Mesenchymal stem cell (in vitro differentiated cells and primary cell): ENCODE data around the gene MNAT1.

ENCODE experiments used
- DNase-seq: peaks from one replicate; pipeline ENCODE4 v3.0.0-alpha.2; 2013
- H2AFZ ChIP-seq: one replicate; pipeline ENCODE4 v1.6.1; 2013; ENCODE audit warnings: low read depth, mild to moderate bottlenecking, control low read depth, inconsistent platforms, low read length, moderate library complexity
- H2AK5ac ChIP-seq: 2 replicates; pipeline ENCODE4 v1.6.1; 2013; ENCODE audit warnings: low read length, moderate library complexity, mild to moderate bottlenecking, inconsistent platforms; ENCODE audit not compliant: severe bottlenecking
- H2BK120ac ChIP-seq: one replicate; pipeline ENCODE4 v1.6.1; 2013; ENCODE audit warnings: low read depth, mild to moderate bottlenecking, inconsistent platforms, low read length, moderate library complexity
- H2BK12ac ChIP-seq, 2 experiments: one replicate each; pipeline ENCODE4 v1.6.1; 2013; ENCODE audit warnings: inconsistent platforms in 2 of 2, low read length in 2 of 2, mild to moderate bottlenecking in 2 of 2, moderate library complexity in 2 of 2, control low read depth in 1 of 2
- H2BK15ac ChIP-seq: one replicate; pipeline ENCODE4 v1.6.1; 2013; ENCODE audit warnings: mild to moderate bottlenecking, low read depth, inconsistent platforms; ENCODE audit not compliant: poor library complexity, severe bottlenecking
- H2BK5ac ChIP-seq: 2 replicates; pipeline ENCODE4 v1.6.1; 2013; ENCODE audit warnings: low read depth, mild to moderate bottlenecking, low read length, control low read depth, inconsistent platforms; ENCODE audit not compliant: poor library complexity, severe bottlenecking
- H3K14ac ChIP-seq, 2 experiments: one replicate each; pipeline ENCODE4 v1.6.1; 2013; ENCODE audit warnings: inconsistent platforms in 2 of 2, low read length in 2 of 2, control low read depth in 1 of 2, mild to moderate bottlenecking in 1 of 2, moderate library complexity in 1 of 2
- H3K18ac ChIP-seq, 2 experiments: one replicate each; pipeline ENCODE4 v1.6.1; 2013; ENCODE audit warnings: inconsistent platforms in 2 of 2, low read length in 2 of 2, control low read depth in 1 of 2, low read depth in 1 of 2, mild to moderate bottlenecking in 1 of 2
- H3K23ac ChIP-seq, 2 experiments: one replicate each; pipeline ENCODE4 v1.6.1; 2013; ENCODE audit warnings: inconsistent platforms in 2 of 2, low read length in 2 of 2, mild to moderate bottlenecking in 2 of 2, moderate library complexity in 2 of 2, control low read depth in 1 of 2
- H3K27ac ChIP-seq: 2 replicates; pipeline ENCODE4 v1.5.1; 2013; ENCODE audit warnings: mild to moderate bottlenecking, moderate library complexity, low read length, control low read depth, inconsistent platforms; ENCODE audit not compliant: poor library complexity, severe bottlenecking
- H3K27me3 ChIP-seq, 2 experiments: 2 replicates each; pipeline versions ENCODE4 v1.6.1 to v1.7.0; 2013; ENCODE audit warnings: low read length in 2 of 2, mild to moderate bottlenecking in 2 of 2, moderate library complexity in 2 of 2, control low read depth in 1 of 2, inconsistent platforms in 1 of 2; ENCODE audit not compliant: control insufficient read depth in 1 of 2, insufficient read depth in 1 of 2
- H3K36me3 ChIP-seq, 2 experiments: 2 replicates each; pipeline versions ENCODE4 v1.6.1 to v1.7.0; 2013; ENCODE audit warnings: low read length in 2 of 2, control low read depth in 1 of 2, inconsistent platforms in 1 of 2, low read depth in 1 of 2, mild to moderate bottlenecking in 1 of 2; ENCODE audit not compliant: insufficient read depth in 2 of 2, control insufficient read depth in 1 of 2
- H3K4ac ChIP-seq, 2 experiments: one replicate each; pipeline ENCODE4 v1.6.1; 2013; ENCODE audit warnings: inconsistent platforms in 2 of 2, low read length in 2 of 2, mild to moderate bottlenecking in 2 of 2, moderate library complexity in 2 of 2, control low read depth in 1 of 2, low read depth in 1 of 2
- H3K4me1 ChIP-seq: 2 replicates; pipeline ENCODE4 v1.6.1; 2013; ENCODE audit warnings: low read depth, low read length, control low read depth; ENCODE audit not compliant: control insufficient read depth, insufficient read depth
- H3K4me2 ChIP-seq: 2 replicates; pipeline ENCODE4 v1.6.1; 2013; ENCODE audit warnings: low read length, mild to moderate bottlenecking, inconsistent platforms; ENCODE audit not compliant: poor library complexity, severe bottlenecking
- H3K4me3 ChIP-seq, 2 experiments: 2 replicates each; pipeline versions ENCODE4 v1.5.1 to v1.7.0; 2013; ENCODE audit warnings: low read length in 2 of 2, mild to moderate bottlenecking in 2 of 2, control low read depth in 1 of 2, low read depth in 1 of 2; ENCODE audit not compliant: insufficient read depth in 1 of 2
- H3K79me1 ChIP-seq: replicated peaks from 2 replicates; pipeline ENCODE4 v1.6.1; 2013; ENCODE audit warnings: mild to moderate bottlenecking, control low read depth, low read length, inconsistent platforms; ENCODE audit not compliant: poor library complexity, severe bottlenecking
- H3K9ac ChIP-seq: 2 replicates; pipeline ENCODE4 v1.7.0; 2013; ENCODE audit warnings: mild to moderate bottlenecking, low read length, moderate library complexity
- H3K9me3 ChIP-seq: 2 replicates; pipeline ENCODE4 v1.7.0; 2013; ENCODE audit warnings: mild to moderate bottlenecking, low read length; ENCODE audit not compliant: control insufficient read depth
- H4K8ac ChIP-seq: one replicate; pipeline ENCODE4 v1.6.1; 2013; ENCODE audit warnings: inconsistent platforms, mild to moderate bottlenecking, low read length, moderate library complexity
- H4K91ac ChIP-seq: one replicate; pipeline ENCODE4 v1.6.1; 2013; ENCODE audit warnings: mild to moderate bottlenecking, low read length, inconsistent platforms
- WGBS: methylation state at CpG from one replicate; pipeline ENCODE4 v1.1.7; 2013; ENCODE audit warnings: mixed read lengths; 5-methylcytosine and 5-hydroxymethylcytosine counted together

Gene MNAT1

GRCh38 chr14:60856111-60856510 is 121.5 kb downstream of the MNAT1 start:
- no peak overlapping the region for H3K27ac ChIP-seq
- no peaks in the 10 kb centered on the region for H3K27me3 ChIP-seq
- H3K9me3 ChIP-seq, result peaks cover 11% of the 10 kb centered on the region
- no peak for DNase-seq
- H3K36me3 ChIP-seq, result peaks cover 15 to 20% of the 10 kb centered on the region in 2 experiments
- H4K91ac ChIP-seq, result no peak overlapping the region
- WGBS, result 100% methylated on average over 1 of the region's 2 CpGs
- no peaks in the 10 kb centered on the region for H3K4me1 ChIP-seq
- no peak overlapping the region for H2BK12ac ChIP-seq
- no peak overlapping the region for H3K18ac ChIP-seq
- no peak overlapping the region for H3K9ac ChIP-seq
- H3K4me3 ChIP-seq, result no peak overlapping the region
- no peak overlapping the region for H2AK5ac ChIP-seq
- H2BK5ac ChIP-seq, result no peak overlapping the region
- H2BK15ac ChIP-seq, result no peak overlapping the region
- peaks cover 14% of the 10 kb centered on the region for H3K79me1 ChIP-seq
- no peak overlapping the region for H3K23ac ChIP-seq
- no peak overlapping the region for H3K14ac ChIP-seq
- no peak overlapping the region for H2AFZ ChIP-seq
- no peak overlapping the region for H3K4ac ChIP-seq
- H3K4me2 ChIP-seq, result no peak overlapping the region
- H4K8ac ChIP-seq, result no peak overlapping the region
- no peak overlapping the region for H2BK120ac ChIP-seq

GRCh38 chr14:60859525-60859924 is 125.0 kb downstream of the MNAT1 start:
- H2AK5ac ChIP-seq, result no peak overlapping the region
- H3K4ac ChIP-seq, result no peak overlapping the region
- H2BK5ac ChIP-seq, result no peak overlapping the region
- H3K4me3 ChIP-seq, result no peak overlapping the region
- no peak for DNase-seq
- no peak overlapping the region for H2AFZ ChIP-seq
- no peak overlapping the region for H2BK15ac ChIP-seq
- no peak overlapping the region for H3K23ac ChIP-seq
- WGBS, result 100% methylated on average over 1 of the region's 2 CpGs
- H2BK120ac ChIP-seq, result no peak overlapping the region
- H3K18ac ChIP-seq, result no peak overlapping the region
- no peak overlapping the region for H4K91ac ChIP-seq
- H2BK12ac ChIP-seq, result no peak overlapping the region
- H3K9me3 ChIP-seq, result peaks cover 5% of the 10 kb centered on the region
- no peaks in the 10 kb centered on the region for H3K4me1 ChIP-seq
- H3K27ac ChIP-seq, result no peak overlapping the region
- H3K9ac ChIP-seq, result no peak overlapping the region
- peaks cover 16% of the 10 kb centered on the region for H3K79me1 ChIP-seq
- no peak overlapping the region for H3K14ac ChIP-seq
- H3K4me2 ChIP-seq, result no peak overlapping the region
- H3K36me3 ChIP-seq, result peaks cover 10 to 11% of the 10 kb centered on the region in 2 experiments
- no peak overlapping the region for H4K8ac ChIP-seq
- H3K27me3 ChIP-seq, result no peaks in the 10 kb centered on the region

GRCh38 chr14:60861545-60862140 is 127.1 kb downstream of the MNAT1 start:
- no peak overlapping the region for H3K4me3 ChIP-seq
- no peak overlapping the region for H3K18ac ChIP-seq
- H2AFZ ChIP-seq, result no peak overlapping the region
- no peak overlapping the region for H2BK5ac ChIP-seq
- peaks cover 8% of the 10 kb centered on the region for H3K79me1 ChIP-seq
- no peak overlapping the region for H2BK12ac ChIP-seq
- H3K27me3 ChIP-seq, result no peaks in the 10 kb centered on the region
- no peak overlapping the region for H2BK15ac ChIP-seq
- no peak overlapping the region for H3K4me2 ChIP-seq
- H2BK120ac ChIP-seq, result no peak overlapping the region
- no peak overlapping the region for H4K8ac ChIP-seq
- no peak overlapping the region for H2AK5ac ChIP-seq
- peaks cover 0 to 3% of the 10 kb centered on the region in 2 experiments for H3K36me3 ChIP-seq
- H3K23ac ChIP-seq, result no peak overlapping the region
- no peak overlapping the region for H3K14ac ChIP-seq
- no peak overlapping the region for H3K27ac ChIP-seq
- peaks cover 5% of the 10 kb centered on the region for H3K9me3 ChIP-seq
- H3K4ac ChIP-seq, result no peak overlapping the region
- DNase-seq, result no peak
- no peak overlapping the region for H3K9ac ChIP-seq
- no peak overlapping the region for H4K91ac ChIP-seq
- H3K4me1 ChIP-seq, result no peaks in the 10 kb centered on the region
- no CpG with 5 or more reads among the region's 3 CpGs for WGBS

GRCh38 chr14:60862283-60862682 is 127.7 kb downstream of the MNAT1 start:
- Histone ChIP-seq H3K79me1 (peaks cover 8% of the 10 kb centered on the region), H2BK12ac (no peak overlapping the region), H3K27me3 (no peaks in the 10 kb centered on the region), H3K4me1 (no peaks in the 10 kb centered on the region), H3K14ac (no peak overlapping the region), H3K18ac (no peak overlapping the region), H2AFZ (no peak overlapping the region), H3K4me3 (no peak overlapping the region), H3K4ac (no peak overlapping the region), H3K4me2 (no peak overlapping the region), H2AK5ac (no peak overlapping the region), H2BK15ac (no peak overlapping the region), H2BK5ac (no peak overlapping the region), H3K9ac (no peak overlapping the region), H3K36me3 (peaks cover 0 to 3% of the 10 kb centered on the region in 2 experiments), H3K27ac (no peak overlapping the region), H2BK120ac (no peak overlapping the region), H4K91ac (no peak overlapping the region), H4K8ac (no peak overlapping the region), H3K9me3 (peaks cover under 1% of the 10 kb centered on the region), H3K23ac (no peak overlapping the region)
- 67% methylated on average over 2 of the region's 2 CpGs for WGBS
- peak; percentile 3 for DNase-seq
